ENCODE data around the gene ZNF234. TPM values are rescaled to one million over a fixed set of nuclear protein-coding genes. Genes with fewer than 3 reads are reported as not detected.
A peak's percentile ranks its signal among the peaks of the same experiment; 100 is the strongest.

ZNF234 gene
- total RNA-seq, 1 donor from 2014 or later: 19.3 TPM

DNA sequence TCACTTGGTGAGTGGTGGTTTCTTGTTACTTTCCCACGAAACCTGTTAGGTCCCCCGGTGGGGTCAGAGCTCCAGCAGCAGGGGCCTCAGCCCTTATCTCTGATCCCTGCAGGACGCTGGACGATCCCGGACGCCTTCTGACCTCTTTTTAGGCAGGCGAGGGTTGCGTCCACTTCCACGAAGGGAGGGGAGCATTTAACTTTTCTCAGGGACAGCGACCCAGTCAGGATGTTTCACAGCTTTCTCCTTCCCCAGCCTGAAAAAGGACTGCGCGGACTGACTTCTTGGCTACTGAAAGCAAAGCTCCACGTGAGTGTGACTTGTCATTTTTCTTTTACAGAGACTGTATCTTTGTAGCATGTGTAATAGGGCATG, 692 bp downstream of the ZNF234 start:
- Mint-ChIP-seq H3K27ac (peak overlapping the region; percentile 87), H3K9me3 (peaks cover 5% of the 10 kb centered on the region), H3K36me3 (peaks cover 12% of the 10 kb centered on the region), H3K4me3 (peak overlapping the region; percentile 96), H3K4me1 (peaks cover 21% of the 10 kb centered on the region), H3K27me3 (ENCODE audit: low read depth) (no peaks in the 10 kb centered on the region)
- TF ChIP-seq, protein P1, sequence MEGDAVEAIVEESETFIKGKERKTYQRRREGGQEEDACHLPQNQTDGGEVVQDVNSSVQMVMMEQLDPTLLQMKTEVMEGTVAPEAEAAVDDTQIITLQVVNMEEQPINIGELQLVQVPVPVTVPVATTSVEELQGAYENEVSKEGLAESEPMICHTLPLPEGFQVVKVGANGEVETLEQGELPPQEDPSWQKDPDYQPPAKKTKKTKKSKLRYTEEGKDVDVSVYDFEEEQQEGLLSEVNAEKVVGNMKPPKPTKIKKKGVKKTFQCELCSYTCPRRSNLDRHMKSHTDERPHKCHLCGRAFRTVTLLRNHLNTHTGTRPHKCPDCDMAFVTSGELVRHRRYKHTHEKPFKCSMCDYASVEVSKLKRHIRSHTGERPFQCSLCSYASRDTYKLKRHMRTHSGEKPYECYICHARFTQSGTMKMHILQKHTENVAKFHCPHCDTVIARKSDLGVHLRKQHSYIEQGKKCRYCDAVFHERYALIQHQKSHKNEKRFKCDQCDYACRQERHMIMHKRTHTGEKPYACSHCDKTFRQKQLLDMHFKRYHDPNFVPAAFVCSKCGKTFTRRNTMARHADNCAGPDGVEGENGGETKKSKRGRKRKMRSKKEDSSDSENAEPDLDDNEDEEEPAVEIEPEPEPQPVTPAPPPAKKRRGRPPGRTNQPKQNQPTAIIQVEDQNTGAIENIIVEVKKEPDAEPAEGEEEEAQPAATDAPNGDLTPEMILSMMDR (IDR thresholded peaks at IDR 0.05; ENCODE audit: unreplicated experiment): no peak
- no peak for DNase-seq (ENCODE audit: low spot score in 2 of 2, unreplicated experiment in 2 of 2)

DNA sequence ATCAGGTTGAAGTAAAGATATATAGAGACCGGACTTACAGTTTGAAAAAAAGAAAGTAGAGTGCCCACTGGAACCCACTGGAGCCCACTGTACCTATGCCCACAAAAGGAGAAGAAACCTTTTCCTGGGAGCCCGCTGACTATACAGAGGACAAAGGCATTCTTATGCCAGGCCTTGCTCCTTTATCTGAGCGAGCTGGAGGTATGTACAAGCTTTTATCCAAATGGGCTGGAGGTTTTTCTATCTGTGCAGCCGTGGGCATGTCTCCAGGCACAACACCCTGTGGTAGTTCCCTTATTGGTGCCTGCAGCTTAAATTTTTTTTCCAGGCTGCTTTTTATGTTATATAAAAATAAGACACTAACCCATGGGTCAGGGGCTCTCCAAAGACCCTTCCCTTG, 8.4 kb downstream of the ZNF234 start:
- Mint-ChIP-seq H3K36me3 (peaks cover 59% of the 10 kb centered on the region), H3K27ac (no peak overlapping the region), H3K4me3 (no peak overlapping the region), H3K4me1 (no peaks in the 10 kb centered on the region), H3K27me3 (ENCODE audit: low read depth) (no peaks in the 10 kb centered on the region), H3K9me3 (peaks cover 10% of the 10 kb centered on the region)
- TF ChIP-seq, protein P1 (IDR thresholded peaks at IDR 0.05; ENCODE audit: unreplicated experiment): no peak
- DNase-seq (ENCODE audit: low spot score in 2 of 2, unreplicated experiment in 2 of 2): no peak

DNA sequence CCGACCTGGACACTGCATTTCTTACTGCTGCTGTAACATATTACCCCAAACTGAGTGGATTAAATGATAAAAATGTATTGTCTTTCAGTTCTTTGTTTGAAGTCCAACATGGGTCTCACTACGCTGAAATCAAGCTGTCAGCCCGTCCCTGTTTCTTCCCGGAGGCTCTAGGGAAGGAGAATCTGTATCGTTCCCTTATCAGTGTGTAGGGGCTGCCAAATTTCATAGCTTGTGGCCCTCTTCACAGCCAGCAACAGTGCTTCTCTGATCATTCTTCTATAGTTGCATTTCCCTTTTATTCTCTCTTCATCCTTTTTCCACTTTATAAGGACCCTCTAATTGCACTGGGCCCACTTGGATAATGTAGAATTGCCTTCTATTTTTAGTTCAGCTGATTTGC, 10.1 kb downstream of the ZNF234 start:
- Mint-ChIP-seq H3K9me3 (peaks cover 17% of the 10 kb centered on the region), H3K36me3 (peaks cover 61% of the 10 kb centered on the region), H3K4me3 (no peak overlapping the region), H3K27ac (no peak overlapping the region), H3K4me1 (no peaks in the 10 kb centered on the region), H3K27me3 (ENCODE audit: low read depth) (no peaks in the 10 kb centered on the region)
- TF ChIP-seq, protein P1 (IDR thresholded peaks at IDR 0.05; ENCODE audit: unreplicated experiment): no peak
- no peak for DNase-seq (ENCODE audit: low spot score in 2 of 2, unreplicated experiment in 2 of 2)

DNA sequence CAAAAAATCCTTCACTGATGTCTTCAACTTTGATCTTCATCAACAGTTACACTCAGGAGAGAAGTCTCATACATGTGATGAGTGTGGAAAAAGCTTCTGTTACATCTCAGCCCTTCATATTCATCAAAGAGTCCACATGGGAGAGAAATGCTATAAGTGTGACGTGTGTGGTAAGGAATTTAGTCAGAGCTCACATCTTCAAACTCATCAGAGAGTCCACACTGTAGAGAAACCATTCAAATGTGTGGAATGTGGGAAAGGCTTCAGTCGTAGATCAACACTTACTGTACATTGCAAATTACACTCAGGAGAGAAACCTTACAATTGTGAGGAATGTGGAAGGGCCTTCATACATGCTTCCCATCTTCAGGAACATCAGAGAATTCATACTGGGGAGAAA, 15.1 kb downstream of the ZNF234 start:
- Mint-ChIP-seq H3K4me1 (no peaks in the 10 kb centered on the region), H3K4me3 (no peak overlapping the region), H3K27me3 (ENCODE audit: low read depth) (no peaks in the 10 kb centered on the region), H3K36me3 (peaks cover 63% of the 10 kb centered on the region), H3K27ac (no peak overlapping the region), H3K9me3 (peaks cover 45% of the 10 kb centered on the region)
- no peak for DNase-seq (ENCODE audit: low spot score in 2 of 2, unreplicated experiment in 2 of 2)
- TF ChIP-seq, protein P1 (IDR thresholded peaks at IDR 0.05; ENCODE audit: unreplicated experiment): no peak

DNA sequence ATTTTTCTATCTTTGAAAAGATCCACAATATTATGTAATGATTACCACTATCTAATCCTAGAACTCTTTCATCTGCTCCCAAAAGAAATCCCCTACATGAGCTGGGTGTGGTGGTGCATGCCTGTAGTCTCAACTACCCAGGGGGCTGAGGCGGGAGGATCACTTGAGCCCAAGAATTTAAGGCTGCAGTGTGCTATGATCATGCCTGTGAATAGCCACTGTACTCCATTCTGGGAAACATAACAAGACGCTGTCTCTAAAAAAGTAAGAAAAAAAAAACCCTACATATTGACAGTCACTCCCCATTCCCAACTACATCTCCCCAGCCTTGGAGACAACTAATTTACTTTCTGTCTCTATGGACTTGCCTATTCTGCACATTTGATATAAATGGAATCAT, 22.4 kb downstream of the ZNF234 start:
- Mint-ChIP-seq H3K4me3 (no peak overlapping the region), H3K4me1 (peaks cover 22% of the 10 kb centered on the region), H3K27me3 (ENCODE audit: low read depth) (no peaks in the 10 kb centered on the region), H3K9me3 (peaks cover 32% of the 10 kb centered on the region), H3K27ac (no peak overlapping the region), H3K36me3 (peaks cover 24% of the 10 kb centered on the region)
- DNase-seq (ENCODE audit: low spot score in 2 of 2, unreplicated experiment in 2 of 2): no peak
- TF ChIP-seq, protein P1 (IDR thresholded peaks at IDR 0.05; ENCODE audit: unreplicated experiment): no peak

DNA sequence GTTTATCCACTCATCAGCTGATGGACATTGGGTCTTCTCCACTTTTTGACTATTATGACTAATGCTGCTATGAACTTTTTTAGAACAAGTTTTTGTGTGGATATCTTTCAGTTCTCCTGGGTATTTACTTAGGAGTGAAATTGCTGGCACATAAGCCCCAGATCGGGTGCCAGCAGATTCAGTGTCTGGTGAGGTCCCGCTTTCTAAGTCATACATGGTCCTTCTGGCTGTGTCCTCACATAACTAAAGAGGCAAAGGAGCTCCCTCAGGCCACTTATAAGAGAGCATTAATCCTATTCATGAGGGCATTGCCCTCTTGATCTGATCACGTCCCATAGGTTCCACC, 22.9 kb downstream of the ZNF234 start:
- Mint-ChIP-seq H3K27ac (peak overlapping the region; percentile 99), H3K36me3 (peaks cover 26% of the 10 kb centered on the region), H3K4me1 (peaks cover 22% of the 10 kb centered on the region), H3K4me3 (peak overlapping the region; percentile 96), H3K9me3 (peaks cover 30% of the 10 kb centered on the region), H3K27me3 (ENCODE audit: low read depth) (no peaks in the 10 kb centered on the region)
- TF ChIP-seq, protein P1 (IDR thresholded peaks at IDR 0.05; ENCODE audit: unreplicated experiment): no peak
- DNase-seq (ENCODE audit: low spot score in 2 of 2, unreplicated experiment in 2 of 2): no peak

Data from mesothelial cell of epicardium (in vitro differentiated cells).